H1 (cell line): Measurements from ENCODE around the gene TMEM147. TPM values are rescaled to one million over a fixed set of nuclear protein-coding genes. Genes with fewer than 3 reads are reported as not detected.

Source experiments
- CTCF ChIA-PET: fragments of 300-600 bp; sonication (Branson Sonifier 250); formaldehyde crosslinking; loops from one replicate; lab custom pipeline; 2021; ENCODE audit not compliant: partially characterized antibody; lab: Charles Lee
- POLR2A ChIA-PET: fragments of 300-600 bp; sonication (Branson Sonifier 250); formaldehyde crosslinking; loops from one replicate; lab custom pipeline; 2021; ENCODE audit warnings: inconsistent platforms; ENCODE audit not compliant: partially characterized antibody; lab: Charles Lee
- DNase-seq, 2 experiments: peaks; one replicate each; pipeline versions ENCODE4 v3.0.0 to v3.0.0-alpha.2; 2010 to 2022; ENCODE audit warnings: low spot score in 2 of 2, low read depth in 1 of 2, mixed read lengths in 1 of 2
- FAIRE-seq: peaks from 2 replicates; lab custom pipeline; 2011; peaks lifted over from hg19 to GRCh38; lab: Jason Lieb, UNC
- H2AFZ ChIP-seq: 2 replicates; pipeline ENCODE4 v1.8.1; 2012; ENCODE audit warnings: low read length, inconsistent platforms
- H2AK5ac ChIP-seq: 2 replicates; pipeline ENCODE4 v1.6.1; 2013; ENCODE audit warnings: low read depth, low read length
- H2BK120ac ChIP-seq: replicated peaks from 2 replicates; pipeline ENCODE3; 2013; ENCODE audit warnings: low read depth, low read length, inconsistent platforms
- H2BK12ac ChIP-seq: 2 replicates; pipeline ENCODE4 v1.6.1; 2013; ENCODE audit warnings: low read depth, low read length
- H2BK15ac ChIP-seq: 2 replicates; pipeline ENCODE4 v1.6.1; 2013; ENCODE audit warnings: low read length
- H2BK20ac ChIP-seq: 2 replicates; pipeline ENCODE4 v1.6.1; 2013; ENCODE audit warnings: low read length
- H2BK5ac ChIP-seq: 2 replicates; pipeline ENCODE4 v1.6.1; 2013; ENCODE audit warnings: low read depth, low read length
- H3K14ac ChIP-seq: 2 replicates; pipeline ENCODE4 v1.6.1; 2013; ENCODE audit warnings: inconsistent platforms; ENCODE audit not compliant: insufficient read length
- H3K18ac ChIP-seq: 2 replicates; pipeline ENCODE4 v1.6.1; 2013; ENCODE audit warnings: low read length; ENCODE audit errors: extremely low read depth
- H3K23ac ChIP-seq: 2 replicates; pipeline ENCODE4 v1.6.1; 2013; ENCODE audit warnings: inconsistent platforms; ENCODE audit not compliant: insufficient read length
- H3K23me2 ChIP-seq: 2 replicates; pipeline ENCODE4 v1.6.1; 2013; ENCODE audit warnings: low read depth, low read length
- H3K27ac ChIP-seq: 2 replicates; pipeline ENCODE4 v1.6.1; 2011; ENCODE audit warnings: low read depth, low read length, inconsistent platforms
- H3K27me3 ChIP-seq, 4 experiments: replicated peaks in 1 of 4; 1 replicate in 1 of 4; 2 replicates in 3 of 4; pipeline versions ENCODE4 v1.6.1 to v1.8.1; 2011 to 2013; ENCODE audit warnings: low read length in 3 of 4, mild to moderate bottlenecking in 3 of 4, inconsistent platforms in 2 of 4, mixed read lengths in 2 of 4, moderate library complexity in 1 of 4; ENCODE audit not compliant: control insufficient read depth in 3 of 4, insufficient read depth in 3 of 4; ENCODE audit errors: extremely low read depth in 1 of 4
- H3K36me3 ChIP-seq, 4 experiments: 2 replicates each; pipeline versions ENCODE4 v1.6.1 to v1.8.1; 2011 to 2013; ENCODE audit warnings: mild to moderate bottlenecking in 4 of 4, low read length in 3 of 4, moderate library complexity in 2 of 4, control low read depth in 1 of 4, inconsistent platforms in 1 of 4; ENCODE audit not compliant: insufficient read depth in 4 of 4, control insufficient read depth in 2 of 4
- H3K4ac ChIP-seq: replicated peaks from 2 replicates; pipeline ENCODE3; 2013; ENCODE audit warnings: low read length, low read depth, mixed read lengths, inconsistent platforms; ENCODE audit not compliant: insufficient read length
- H3K4me1 ChIP-seq, 4 experiments: replicated peaks in 1 of 4; 1 replicate in 1 of 4; 2 replicates in 3 of 4; pipeline versions ENCODE4 v1.6.1 to v1.8.1; 2011 to 2013; ENCODE audit warnings: low read length in 3 of 4, inconsistent platforms in 2 of 4, mixed read lengths in 1 of 4; ENCODE audit not compliant: insufficient read depth in 4 of 4, control insufficient read depth in 3 of 4
- H3K4me2 ChIP-seq, 2 experiments: 2 replicates each; pipeline versions ENCODE4 v1.6.1 to v1.8.1; 2011 to 2013; ENCODE audit warnings: low read depth in 2 of 2, low read length in 2 of 2, control low read depth in 1 of 2, inconsistent platforms in 1 of 2, mild to moderate bottlenecking in 1 of 2; ENCODE audit not compliant: insufficient read depth in 1 of 2
- H3K4me3 ChIP-seq, 4 experiments: fragments of 200-600, 300-600 bp in 1 of 4; sonication (generic), shearing (Covaris generic), sonication (Bioruptor Twin) in 1 of 4; 2 replicates each; pipeline versions ENCODE4 v1.5.1 to v1.8.1; 2011 to 2016; ENCODE audit warnings: low read length in 4 of 4, low read depth in 3 of 4, control low read depth in 2 of 4, inconsistent platforms in 2 of 4, mild to moderate bottlenecking in 2 of 4, mixed read lengths in 1 of 4, moderate library complexity in 1 of 4; ENCODE audit not compliant: insufficient read depth in 2 of 4; ENCODE audit errors: extremely low read depth in 1 of 4
- H3K56ac ChIP-seq: replicated peaks from 2 replicates; pipeline ENCODE3; 2013; ENCODE audit warnings: low read depth, mild to moderate bottlenecking, mixed read lengths, low read length, inconsistent platforms; ENCODE audit not compliant: insufficient read length
- H3K79me1 ChIP-seq: 2 replicates; pipeline ENCODE4 v1.6.1; 2013; ENCODE audit warnings: low read depth, low read length, control low read depth
- H3K79me2 ChIP-seq, 2 experiments: 2 replicates each; pipeline versions ENCODE4 v1.6.1 to v1.8.1; 2012 to 2013; ENCODE audit warnings: low read length in 2 of 2, mild to moderate bottlenecking in 2 of 2, inconsistent platforms in 1 of 2; ENCODE audit not compliant: insufficient read depth in 2 of 2, control insufficient read depth in 1 of 2
- H3K9ac ChIP-seq, 4 experiments: replicated peaks in 1 of 4; 1 replicate in 1 of 4; 2 replicates in 3 of 4; pipeline versions ENCODE4 v1.6.1 to v1.8.1; 2011 to 2013; ENCODE audit warnings: low read depth in 3 of 4, low read length in 3 of 4, control low read depth in 2 of 4, mild to moderate bottlenecking in 2 of 4, moderate library complexity in 2 of 4, inconsistent platforms in 1 of 4; ENCODE audit errors: extremely low read depth in 1 of 4
- H3K9me3 ChIP-seq, 2 experiments: 2 replicates each; pipeline versions ENCODE4 v1.6.1 to v1.8.1; 2012 to 2013; ENCODE audit warnings: mild to moderate bottlenecking in 2 of 2, moderate library complexity in 2 of 2, control low read depth in 1 of 2, inconsistent platforms in 1 of 2, low read depth in 1 of 2, low read length in 1 of 2, mixed read lengths in 1 of 2; ENCODE audit not compliant: insufficient read depth in 2 of 2
- H4K20me1 ChIP-seq, 2 experiments: replicated peaks in 1 of 2; 2 replicates each; pipeline versions ENCODE3 to v1.8.1; 2011 to 2013; ENCODE audit warnings: inconsistent platforms in 2 of 2, low read length in 2 of 2, mild to moderate bottlenecking in 1 of 2; ENCODE audit not compliant: insufficient read depth in 2 of 2, control insufficient read depth in 1 of 2
- H4K5ac ChIP-seq: 2 replicates; pipeline ENCODE4 v1.6.1; 2013; ENCODE audit warnings: low read length, low read depth, mixed read lengths, inconsistent platforms; ENCODE audit not compliant: insufficient read length
- H4K8ac ChIP-seq: 2 replicates; pipeline ENCODE4 v1.8.0; 2013; ENCODE audit warnings: mild to moderate bottlenecking, moderate library complexity, low read length, inconsistent platforms; ENCODE audit not compliant: insufficient read depth; ENCODE audit errors: extremely low read depth
- H4K91ac ChIP-seq: replicated peaks from 2 replicates; pipeline ENCODE3; 2013; ENCODE audit warnings: low read length, mixed read lengths, inconsistent platforms; ENCODE audit not compliant: insufficient read length
- ASH2L ChIP-seq: fragments of 200-600, 300-600 bp; sonication (generic); IDR thresholded peaks from one replicate; pipeline ENCODE4 v1.7.1; 2017; ENCODE audit warnings: low read length
- CHD1 ChIP-seq: IDR thresholded peaks from 2 replicates; pipeline ENCODE4 v1.6.1; 2012; ENCODE audit warnings: low read depth, low read length, improper control_type of control experiment
- EZH2 ChIP-seq: fragments of 200-600 bp; sonication (generic); IDR thresholded peaks from 2 replicates; pipeline ENCODE4 v1.7.1; 2012; ENCODE audit warnings: low read depth, mild to moderate bottlenecking, moderate library complexity, low read length, inconsistent platforms; ENCODE audit not compliant: severe bottlenecking
- HDAC6 ChIP-seq: IDR thresholded peaks from one replicate; pipeline ENCODE4 v1.7.1; 2012; ENCODE audit warnings: low read depth, mild to moderate bottlenecking, inconsistent platforms, low read length, moderate library complexity
- KDM1A ChIP-seq: fragments of 200-600, 300-600 bp; sonication (generic); IDR thresholded peaks from 2 replicates; pipeline ENCODE4 v1.7.1; 2016; ENCODE audit warnings: mild to moderate bottlenecking, low read length, borderline replicate concordance
- POLR2A ChIP-seq, 2 experiments: IDR thresholded peaks; 1 replicate in 1 of 2; 2 replicates in 1 of 2; pipeline ENCODE4 v1.6.1; 2011; ENCODE audit warnings: low read depth in 2 of 2, low read length in 2 of 2, mild to moderate bottlenecking in 2 of 2; ENCODE audit errors: control extremely low read depth in 1 of 2
- POU5F1 ChIP-seq: IDR thresholded peaks from 2 replicates; pipeline ENCODE4 v1.6.1; 2011; ENCODE audit warnings: low read depth, mild to moderate bottlenecking, low read length, moderate library complexity
- RBBP5 ChIP-seq: IDR thresholded peaks from 2 replicates; pipeline ENCODE4 v1.7.1; 2012; ENCODE audit warnings: low read depth, mild to moderate bottlenecking, inconsistent platforms, low read length, moderate library complexity, borderline replicate concordance
- SAP30 ChIP-seq: fragments of 300-600 bp; sonication (generic); IDR thresholded peaks from 2 replicates; pipeline ENCODE4 v1.7.1; 2012; ENCODE audit warnings: low read length, moderate library complexity, mild to moderate bottlenecking, inconsistent platforms; ENCODE audit not compliant: insufficient read depth, insufficient replicate concordance
- SIX5 ChIP-seq: IDR thresholded peaks from 2 replicates; pipeline ENCODE4 v1.6.1; 2011; ENCODE audit warnings: mild to moderate bottlenecking, low read depth, low read length
- SP2 ChIP-seq: IDR thresholded peaks from 2 replicates; pipeline ENCODE4 v1.6.1; 2012; ENCODE audit warnings: mild to moderate bottlenecking, low read length, inconsistent platforms
- TBP ChIP-seq: IDR thresholded peaks from 2 replicates; pipeline ENCODE4 v1.6.1; 2011; ENCODE audit warnings: low read depth, low read length, improper control_type of control experiment
- TCF12 ChIP-seq: IDR thresholded peaks from 2 replicates; pipeline ENCODE4 v1.6.1; 2011; ENCODE audit warnings: low read depth, mild to moderate bottlenecking, low read length
- WGBS, 2 experiments: shearing (Covaris generic) in 1 of 2; methylation state at CpG; one replicate each; pipeline versions ENCODE4 v1.1.6 to v1.1.7; 2013 to 2015; ENCODE audit warnings: low lambda C conversion rate in 2 of 2, mixed read lengths in 2 of 2, inconsistent platforms in 1 of 2, low coverage in 1 of 2, missing lambda C conversion rate in 1 of 2; ENCODE audit not compliant: insufficient replicate concordance in 2 of 2, insufficient coverage in 1 of 2, insufficient read length in 1 of 2; ENCODE audit errors: extremely low coverage in 1 of 2, missing lambda C conversion rate in 1 of 2; 5-methylcytosine and 5-hydroxymethylcytosine counted together
- polyA plus RNA-seq, 7 experiments: library from polyadenylated mRNA; depleted of rRNA in 3 of 7; stranded (reverse) in 5 of 7; unstranded in 2 of 7; fragments of >200 nt in 5 of 7; fragments of 200-250 nt in 2 of 7; gene quantifications; 1 replicate in 5 of 7; 2 replicates in 1 of 7; 4 replicates in 1 of 7; pipeline versions ENCODE4 v1.2.1 to v1.2.3, GENCODE V29; 2011 to 2013; ENCODE audit warnings: missing spikeins in 2 of 7, mixed read lengths in 2 of 7
- total RNA-seq: library from RNA; stranded (reverse); fragmentation: NEBNext Ultra II Directional; extraction: Animal tissue kit (Norgen Biotek cat#: 25700); gene quantifications from 2 replicates; pipeline ENCODE4 v1.2.1, GENCODE V29; 2021

TMEM147 gene
- total and polyA plus RNA-seq, 2 of the 8 experiments (the other 6 are each of a cell fraction or from before 2014, with no cell fraction given) = 159 to 418 TPM

DNA sequence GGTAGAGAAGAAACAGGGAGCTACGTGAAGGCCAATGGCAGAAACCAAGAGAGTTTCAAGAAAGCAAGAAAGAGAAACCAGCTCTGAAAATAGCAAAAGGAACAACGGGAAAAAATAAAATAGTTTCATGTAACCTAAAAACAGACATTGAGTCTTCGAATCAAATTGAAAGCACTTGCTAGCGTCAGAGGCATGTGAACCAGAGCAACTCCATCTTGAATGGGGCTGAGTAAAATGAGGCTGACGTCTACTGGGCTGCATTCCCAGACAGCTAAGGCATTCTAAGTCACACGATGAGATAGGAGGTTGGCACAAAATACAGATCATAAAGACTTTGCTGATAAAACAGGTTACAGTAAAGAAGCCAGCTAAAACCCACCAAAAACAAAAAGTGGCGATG is 33.3 kb downstream of the TMEM147 start:
- H3K4me3 ChIP-seq = no peak overlapping the region
- H3K27ac ChIP-seq = no peak overlapping the region
- H2BK120ac ChIP-seq = no peak overlapping the region
- H3K27me3 ChIP-seq = no peaks in the 10 kb centered on the region
- no peaks in the 10 kb centered on the region for H3K79me1 ChIP-seq
- no peaks in the 10 kb centered on the region for H3K36me3 ChIP-seq
- H3K4me2 ChIP-seq = no peak overlapping the region
- no peaks in the 10 kb centered on the region for H3K79me2 ChIP-seq
- H2BK5ac ChIP-seq = no peak overlapping the region
- no peak overlapping the region for H3K14ac ChIP-seq
- no peak overlapping the region for H2BK15ac ChIP-seq
- no peak overlapping the region for H3K9ac ChIP-seq
- 79% methylated on average over 7 of the region's 7 CpGs; no CpG with 5 or more reads in 1 of the 2 experiments for WGBS, 2 experiments
- H4K91ac ChIP-seq = no peak overlapping the region
- DNase-seq (no peak), FAIRE-seq (no peak)
- no peak overlapping the region for H3K23ac ChIP-seq
- H3K56ac ChIP-seq = no peak overlapping the region
- no peak overlapping the region for H2BK20ac ChIP-seq
- CTCF ChIA-PET = interaction anchor here (0.6 to 1.6 kb wide), 5 partner anchors 11 to 275 kb away, joined by 3 to 6 read pairs (median 3); no protein-coding TSS in a partner anchor
- H3K4ac ChIP-seq = no peak overlapping the region
- H2AFZ ChIP-seq = no peak overlapping the region
- no peaks in the 10 kb centered on the region for H3K4me1 ChIP-seq
- H4K5ac ChIP-seq = no peak overlapping the region
- no peaks in the 10 kb centered on the region for H3K23me2 ChIP-seq
- no peak overlapping the region for H4K8ac ChIP-seq
- POLR2A ChIA-PET = no interaction called here
- no peak overlapping the region for H2AK5ac ChIP-seq
- H3K9me3 ChIP-seq = peaks cover 28 to 32% of the 10 kb centered on the region in 2 experiments
- TF ChIP-seq POLR2A (IDR thresholded peaks at IDR 0.05; ENCODE audit: control extremely low read depth in 1 of 2, low read depth in 2 of 2, low read length in 2 of 2) = no peak
- TF ChIP-seq CHD1 = no peak
- TF ChIP-seq TCF12 = no peak
- no peak for TF ChIP-seq HDAC6
- no peak for TF ChIP-seq SIX5
- no peak for TF ChIP-seq POU5F1
- no peak for TF ChIP-seq ASH2L
- TF ChIP-seq EZH2 = no peak
- TF ChIP-seq TBP = no peak
- no peak for TF ChIP-seq SAP30
- no peak for TF ChIP-seq SP2
- no peak for TF ChIP-seq RBBP5
- no peak for TF ChIP-seq KDM1A
- H2BK12ac ChIP-seq = no peak overlapping the region
- H4K20me1 ChIP-seq = no peaks in the 10 kb centered on the region
- H3K18ac ChIP-seq = no peak overlapping the region
